Tibial nerve (tissue), 4 donors: ENCODE measurements around the gene TGM1.

Source experiments
- EP300 ChIP-seq, 2 donors: sonication (generic); formaldehyde crosslinking; IDR thresholded peaks; one replicate each; pipeline ENCODE4 v1.6.1; 2017; ENCODE audit warnings: antibody characterized with exemption in 2 of 2, mild to moderate bottlenecking in 1 of 2
- POLR2A ChIP-seq, 2 donors: fragments of 450-650 bp; IDR thresholded peaks; one replicate each; pipeline ENCODE4 v1.6.1; 2017; ENCODE audit warnings: antibody characterized with exemption in 2 of 2, mild to moderate bottlenecking in 2 of 2, moderate library complexity in 2 of 2
- TF ChIP-seq, protein P1 (sequence below), 5 experiments: fragments of 200-600 bp in 3 of 5; fragments of 450-650 bp in 2 of 5; sonication (generic) in 3 of 5; IDR thresholded peaks; one replicate each; pipeline ENCODE4 v1.5.1; 2016 to 2019; ENCODE audit warnings: antibody characterized with exemption in 5 of 5, mild to moderate bottlenecking in 3 of 5, moderate library complexity in 2 of 5

DNA sequence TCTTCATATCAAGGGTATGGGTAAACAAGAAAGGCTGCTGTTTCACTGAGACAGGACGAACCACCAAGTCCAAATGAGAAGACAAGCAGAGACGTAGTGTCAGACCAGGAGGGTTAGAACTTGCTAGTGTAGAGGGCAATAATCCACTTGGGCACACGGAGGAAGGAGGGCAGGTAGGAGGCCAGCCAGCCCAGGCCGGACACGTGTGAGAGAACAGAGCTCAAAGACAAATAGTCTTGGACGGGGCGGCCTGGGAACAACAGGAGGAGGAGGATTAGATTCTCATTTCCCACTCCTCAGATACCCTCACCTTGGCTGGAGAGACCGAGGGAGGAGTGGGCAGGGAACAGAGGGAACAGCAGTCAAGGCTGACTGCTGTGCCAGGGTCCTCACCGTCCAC is 27.8 kb upstream of the TGM1 start:
- TF ChIP-seq POLR2A (IDR thresholded peaks at IDR 0.05) (no peak), EP300 (IDR thresholded peaks at IDR 0.05) (no peak)
- TF ChIP-seq, protein P1, sequence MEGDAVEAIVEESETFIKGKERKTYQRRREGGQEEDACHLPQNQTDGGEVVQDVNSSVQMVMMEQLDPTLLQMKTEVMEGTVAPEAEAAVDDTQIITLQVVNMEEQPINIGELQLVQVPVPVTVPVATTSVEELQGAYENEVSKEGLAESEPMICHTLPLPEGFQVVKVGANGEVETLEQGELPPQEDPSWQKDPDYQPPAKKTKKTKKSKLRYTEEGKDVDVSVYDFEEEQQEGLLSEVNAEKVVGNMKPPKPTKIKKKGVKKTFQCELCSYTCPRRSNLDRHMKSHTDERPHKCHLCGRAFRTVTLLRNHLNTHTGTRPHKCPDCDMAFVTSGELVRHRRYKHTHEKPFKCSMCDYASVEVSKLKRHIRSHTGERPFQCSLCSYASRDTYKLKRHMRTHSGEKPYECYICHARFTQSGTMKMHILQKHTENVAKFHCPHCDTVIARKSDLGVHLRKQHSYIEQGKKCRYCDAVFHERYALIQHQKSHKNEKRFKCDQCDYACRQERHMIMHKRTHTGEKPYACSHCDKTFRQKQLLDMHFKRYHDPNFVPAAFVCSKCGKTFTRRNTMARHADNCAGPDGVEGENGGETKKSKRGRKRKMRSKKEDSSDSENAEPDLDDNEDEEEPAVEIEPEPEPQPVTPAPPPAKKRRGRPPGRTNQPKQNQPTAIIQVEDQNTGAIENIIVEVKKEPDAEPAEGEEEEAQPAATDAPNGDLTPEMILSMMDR (IDR thresholded peaks at IDR 0.05), result no peak
